NCI-H1694 (cell line): ENCODE data around the gene MAN2C1.
"Not testable (repeated sequence)": the region's sequence is repeated elsewhere in the genome, so short reads cannot be mapped to it uniquely, and the experiment has no call there.

Source experiments
- DNase-seq: peaks from one replicate; lab custom pipeline; 2025; lab: John Stamatoyannopoulos, UW

Gene MAN2C1

GRCh38 chr15:75361361-75361988 lies 6.9 kb downstream of the MAN2C1 start:
- no peak for DNase-seq

GRCh38 chr15:75360856-75361255 lies 7.6 kb downstream of the MAN2C1 start:
- DNase-seq = no peak

GRCh38 chr15:75360391-75360790 lies 8.0 kb downstream of the MAN2C1 start:
- DNase-seq = no peak

- no peak for DNase-seq
Measured at GRCh38 chr15:75359537-75360250, 8.7 kb downstream of the MAN2C1 start.

GRCh38 chr15:75358771-75359536 lies 9.5 kb downstream of the MAN2C1 start:
- DNase-seq = no peak

GRCh38 chr15:75357976-75358673 lies 10.3 kb downstream of the MAN2C1 start:
- DNase-seq = no peak

- DNase-seq = no peak
Measured at GRCh38 chr15:75356517-75356916, 11.9 kb downstream of the MAN2C1 start.

GRCh38 chr15:75356006-75356405 lies 12.4 kb downstream of the MAN2C1 start:
- DNase-seq = no peak

- no peak for DNase-seq
Measured at GRCh38 chr15:75355369-75355768, 13.0 kb downstream of the MAN2C1 start.

- DNase-seq = no peak
Measured at GRCh38 chr15:75354454-75354853, 14.0 kb downstream of the MAN2C1 start.

- DNase-seq = no peak
Measured at GRCh38 chr15:75353604-75354003, 14.8 kb downstream of the MAN2C1 start.

- DNase-seq = no peak
Measured at GRCh38 chr15:75352186-75353080, 16.0 kb downstream of the MAN2C1 start.

- no peak for DNase-seq
Measured at GRCh38 chr15:75350601-75351361, 17.6 kb downstream of the MAN2C1 start.

GRCh38 chr15:75349851-75350588 lies 18.4 kb downstream of the MAN2C1 start:
- DNase-seq = no peak

- DNase-seq = not testable (repeated sequence)
Measured at GRCh38 chr15:75349351-75349669, 19.1 kb downstream of the MAN2C1 start.

GRCh38 chr15:75348562-75349350 lies 19.7 kb downstream of the MAN2C1 start:
- no peak for DNase-seq

GRCh38 chr15:75348034-75348561 lies 20.3 kb downstream of the MAN2C1 start:
- no peak for DNase-seq

- DNase-seq = no peak
Measured at GRCh38 chr15:75347222-75348033, 21.0 kb downstream of the MAN2C1 start.
